ENCODE results near the gene DGCR2. TPM values are rescaled to one million over a fixed set of nuclear protein-coding genes. Genes with fewer than 3 reads are reported as not detected.
"Not testable (repeated sequence)": the region's sequence is repeated elsewhere in the genome, so short reads cannot be mapped to it uniquely, and the experiment has no call there.

DGCR2 gene
- total RNA-seq, 2 donors from 2014 or later, result 43.8 to 89.3 TPM

- DNase-seq; H3K36me3 ChIP-seq (replicated peaks in 1 of 2; ENCODE audit: insufficient read depth in 1 of 2, low read depth in 2 of 2); H3K9me3 ChIP-seq; H3K27me3 ChIP-seq; intact Hi-C loops (cut with DNase I); ATAC-seq; H3K4me1 ChIP-seq; H3K27ac ChIP-seq; H3K4me3 ChIP-seq: not testable (repeated sequence)
- WGBS, 2 donors, result 0 to 51% methylated on average over 1 to 5 of the region's 5 CpGs
Measured at GRCh38 chr22:19033568-19033905, 88.7 kb downstream of the DGCR2 start.

GRCh38 chr22:19032898-19033567, 89.2 kb downstream of the DGCR2 start:
- H3K27me3 ChIP-seq; H3K4me3 ChIP-seq; H3K9me3 ChIP-seq; ATAC-seq; H3K36me3 ChIP-seq (replicated peaks in 1 of 2; ENCODE audit: insufficient read depth in 1 of 2, low read depth in 2 of 2); DNase-seq; H3K27ac ChIP-seq; intact Hi-C loops (cut with DNase I); H3K4me1 ChIP-seq: not testable (repeated sequence)
- WGBS, 2 donors, result 53 to 55% methylated on average over 11 to 14 of the region's 14 CpGs

GRCh38 chr22:19032156-19032785, 89.9 kb downstream of the DGCR2 start:
- H3K27me3 ChIP-seq; intact Hi-C loops (cut with DNase I); H3K4me1 ChIP-seq; H3K4me3 ChIP-seq; H3K9me3 ChIP-seq; H3K27ac ChIP-seq; DNase-seq; H3K36me3 ChIP-seq (replicated peaks in 1 of 2; ENCODE audit: insufficient read depth in 1 of 2, low read depth in 2 of 2); ATAC-seq: not testable (repeated sequence)
- WGBS, 2 donors, result 69% methylated on average over 16 of the region's 31 CpGs; no CpG with 5 or more reads in 1 of the 2 donors

- WGBS, 2 donors, result 80 to 82% methylated on average over 2 to 7 of the region's 7 CpGs
- H3K9me3 ChIP-seq; intact Hi-C loops (cut with DNase I); H3K27me3 ChIP-seq; H3K4me1 ChIP-seq; ATAC-seq; H3K4me3 ChIP-seq; DNase-seq; H3K27ac ChIP-seq; H3K36me3 ChIP-seq (replicated peaks in 1 of 2; ENCODE audit: insufficient read depth in 1 of 2, low read depth in 2 of 2): not testable (repeated sequence)
Measured at GRCh38 chr22:19030889-19031252, 91.3 kb downstream of the DGCR2 start.

- H3K4me1 ChIP-seq; DNase-seq; H3K36me3 ChIP-seq (replicated peaks in 1 of 2; ENCODE audit: insufficient read depth in 1 of 2, low read depth in 2 of 2); H3K9me3 ChIP-seq; H3K27me3 ChIP-seq; H3K4me3 ChIP-seq; H3K27ac ChIP-seq; ATAC-seq; intact Hi-C loops (cut with DNase I): not testable (repeated sequence)
- WGBS, 2 donors, result 45% methylated on average over 13 of the region's 21 CpGs; no CpG with 5 or more reads in 1 of the 2 donors
Measured at GRCh38 chr22:19030226-19030888, 91.9 kb downstream of the DGCR2 start.

GRCh38 chr22:19029113-19030103, 92.8 kb downstream of the DGCR2 start:
- H3K27me3 ChIP-seq; DNase-seq; H3K4me3 ChIP-seq; ATAC-seq; H3K4me1 ChIP-seq; intact Hi-C loops (cut with DNase I); H3K27ac ChIP-seq; H3K36me3 ChIP-seq (replicated peaks in 1 of 2; ENCODE audit: insufficient read depth in 1 of 2, low read depth in 2 of 2); H3K9me3 ChIP-seq: not testable (repeated sequence)
- 4% methylated on average over 75 of the region's 125 CpGs; no CpG with 5 or more reads in 1 of the 2 donors for WGBS, 2 donors

- intact Hi-C loops (cut with DNase I); H3K4me3 ChIP-seq; DNase-seq; H3K36me3 ChIP-seq (replicated peaks in 1 of 2; ENCODE audit: insufficient read depth in 1 of 2, low read depth in 2 of 2); H3K27me3 ChIP-seq; H3K9me3 ChIP-seq; ATAC-seq; H3K27ac ChIP-seq; H3K4me1 ChIP-seq: not testable (repeated sequence)
- WGBS, 2 donors, result 42 to 61% methylated on average over 3 to 4 of the region's 5 CpGs
Measured at GRCh38 chr22:19028060-19028455, 94.2 kb downstream of the DGCR2 start.

- H3K9me3 ChIP-seq; H3K36me3 ChIP-seq (replicated peaks in 1 of 2; ENCODE audit: insufficient read depth in 1 of 2, low read depth in 2 of 2); ATAC-seq; H3K27ac ChIP-seq; H3K4me3 ChIP-seq; intact Hi-C loops (cut with DNase I); H3K27me3 ChIP-seq; H3K4me1 ChIP-seq; DNase-seq: not testable (repeated sequence)
- WGBS, 2 donors, result 17 to 40% methylated on average over 1 to 4 of the region's 8 CpGs
Measured at GRCh38 chr22:19027371-19028059, 94.7 kb downstream of the DGCR2 start.

GRCh38 chr22:19026080-19026479, 96.1 kb downstream of the DGCR2 start:
- H3K4me1 ChIP-seq; ATAC-seq; DNase-seq; H3K36me3 ChIP-seq (replicated peaks in 1 of 2; ENCODE audit: insufficient read depth in 1 of 2, low read depth in 2 of 2); H3K9me3 ChIP-seq; H3K4me3 ChIP-seq; intact Hi-C loops (cut with DNase I); H3K27me3 ChIP-seq; H3K27ac ChIP-seq: not testable (repeated sequence)
- no CpG with 5 or more reads among the region's 11 CpGs for WGBS, 2 donors

- DNase-seq, result peak in 2 of 4 donors; percentile 42 to 54
- 80% methylated on average over 4 of the region's 4 CpGs; no CpG with 5 or more reads in 1 of the 2 donors for WGBS, 2 donors
- intact Hi-C loops (cut with DNase I); H3K27ac ChIP-seq; H3K9me3 ChIP-seq; H3K27me3 ChIP-seq; H3K36me3 ChIP-seq (replicated peaks in 1 of 2; ENCODE audit: insufficient read depth in 1 of 2, low read depth in 2 of 2); H3K4me3 ChIP-seq; H3K4me1 ChIP-seq: not testable (repeated sequence)
- peak; percentile 57 for ATAC-seq
Measured at GRCh38 chr22:19024956-19025489, 97.2 kb downstream of the DGCR2 start.

All from body of pancreas (tissue), 4 donors.